ENCODE results near the gene GPR156. TPM values are rescaled to one million over a fixed set of nuclear protein-coding genes. Genes with fewer than 3 reads are reported as not detected.
A peak's percentile ranks its signal among the peaks of the same experiment; 100 is the strongest.

GPR156 gene
- polyA plus RNA-seq, 2 of the 4 experiments (the other 2 are of a cell fraction) = 0.43 to 0.68 TPM

GRCh38 chr3:120331076-120331475 is 46.1 kb upstream of the GPR156 start:
- 98% methylated on average over 2 of the region's 2 CpGs for WGBS (ENCODE audit: missing lambda C conversion rate)
- ChIA-PET CTCF (interaction anchor here (0.7 to 3.3 kb wide), 3 partner anchors 17 to 228 kb away, joined by 4 to 9 read pairs (median 9); partner anchors contain the start of gene LRRC58), POLR2A (no interaction called here)
- DNase-seq (ENCODE audit: low read depth in 1 of 2, low spot score in 1 of 2) = no peak
- TF ChIP-seq TFCP2L1 (CRISPR knock-in tag; IDR thresholded peaks at IDR 0.05) (no peak), ELK1 (IDR thresholded peaks at IDR 0.05; ENCODE audit: low read depth, low read length) (no peak), PBX3 (IDR thresholded peaks at IDR 0.05) (no peak), PHF8 (IDR thresholded peaks at IDR 0.05; ENCODE audit: borderline replicate concordance, low read depth) (no peak), EHF (CRISPR knock-in tag; IDR thresholded peaks at IDR 0.05) (no peak), USF2 (IDR thresholded peaks at IDR 0.05) (no peak), ZNF302 (CRISPR knock-in tag; IDR thresholded peaks at IDR 0.05) (no peak), RCOR1 (IDR thresholded peaks at IDR 0.05; ENCODE audit: low read depth, low read length) (no peak)
- Histone ChIP-seq H3K4me3 (no peak overlapping the region), H3K9me3 (no peaks in the 10 kb centered on the region), H3K27ac (no peak overlapping the region), H3K4me1 (no peaks in the 10 kb centered on the region), H3K4me2 (no peak overlapping the region)
- FAIRE-seq = peak; percentile 76
- no peak for ATAC-seq

- ATAC-seq = no peak
- ChIA-PET POLR2A (no interaction called here), CTCF (no interaction called here)
- no peak for TF ChIP-seq SREBF2 (IDR thresholded peaks at IDR 0.05)
- TF ChIP-seq HES2 (IDR thresholded peaks at IDR 0.05) = no peak
- no peak for TF ChIP-seq HOXA7 (CRISPR knock-in tag; IDR thresholded peaks at IDR 0.05)
- no peak for TF ChIP-seq ZSCAN20 (CRISPR knock-in tag; IDR thresholded peaks at IDR 0.05)
- no peak for TF ChIP-seq HMGXB4 (CRISPR knock-in tag; IDR thresholded peaks at IDR 0.05; ENCODE audit: borderline replicate concordance)
- no peak for TF ChIP-seq RNF2 (IDR thresholded peaks at IDR 0.05; ENCODE audit: borderline replicate concordance, low read depth)
- no peak for TF ChIP-seq FOXS1 (CRISPR knock-in tag; IDR thresholded peaks at IDR 0.05)
- TF ChIP-seq HDAC2 (IDR thresholded peaks at IDR 0.05) = no peak
- no peak for TF ChIP-seq HOXB13 (CRISPR knock-in tag; IDR thresholded peaks at IDR 0.05; ENCODE audit: low read depth)
- no peak for TF ChIP-seq JUN (IDR thresholded peaks at IDR 0.05)
- TF ChIP-seq ATOH8 (CRISPR knock-in tag; IDR thresholded peaks at IDR 0.05; ENCODE audit: low read depth) = no peak
- no peak for TF ChIP-seq POLR2AphosphoS2 (conservative IDR thresholded peaks at IDR 0.05; ENCODE audit: low read length)
- no peak for TF ChIP-seq ZC3H11A (IDR thresholded peaks at IDR 0.05)
- TF ChIP-seq ESRRA (IDR thresholded peaks at IDR 0.05; ENCODE audit: borderline replicate concordance, low read length) = no peak
- no peak for TF ChIP-seq FOSL2 (IDR thresholded peaks at IDR 0.05)
- no peak for TF ChIP-seq FOSL2 (CRISPR knock-in tag; IDR thresholded peaks at IDR 0.05)
- no peak for TF ChIP-seq CEBPB (IDR thresholded peaks at IDR 0.05)
- TF ChIP-seq RAD21 (conservative IDR thresholded peaks at IDR 0.05 in 1 of 2, IDR thresholded peaks at IDR 0.05 in 1 of 2) = no peak
- TF ChIP-seq RARB (CRISPR knock-in tag; IDR thresholded peaks at IDR 0.05) = no peak
- Histone ChIP-seq H3K9me3 (no peaks in the 10 kb centered on the region), H3K27ac (no peak overlapping the region), H3K4me1 (no peaks in the 10 kb centered on the region), H3K4me3 (no peak overlapping the region), H3K4me2 (no peak overlapping the region)
- 91% methylated on average over 2 of the region's 2 CpGs for WGBS (ENCODE audit: missing lambda C conversion rate)
- no peak for DNase-seq (ENCODE audit: low read depth in 1 of 2, low spot score in 1 of 2)
- FAIRE-seq = no peak
Measured at GRCh38 chr3:120326784-120327183, 41.8 kb upstream of the GPR156 start.

Data from A549 (cell line).